Peyer's patch (tissue), 4 donors: ENCODE measurements around the gene MEGF10.

ENCODE experiments used
- CTCF ChIP-seq, 6 experiments: fragments of 450-650 bp in 4 of 6; fragments of 200-600 bp in 2 of 6; sonication (generic) in 1 of 6; IDR thresholded peaks; one replicate each; pipeline ENCODE4 v1.5.1; 2017 to 2019; ENCODE audit warnings: antibody characterized with exemption in 6 of 6, mild to moderate bottlenecking in 3 of 6, moderate library complexity in 1 of 6
- POLR2A ChIP-seq, 2 donors: fragments of 450-650 bp; IDR thresholded peaks; one replicate each; pipeline ENCODE4 v1.5.1; 2017; ENCODE audit warnings: antibody characterized with exemption in 2 of 2, mild to moderate bottlenecking in 2 of 2, moderate library complexity in 2 of 2

GRCh38 chr5:127445328-127445727, 154.7 kb downstream of the MEGF10 start:
- TF ChIP-seq CTCF (IDR thresholded peaks at IDR 0.05) (no peak), POLR2A (IDR thresholded peaks at IDR 0.05) (no peak)
